ENCODE data around the gene TSC2. TPM values are rescaled to one million over a fixed set of nuclear protein-coding genes. Genes with fewer than 3 reads are reported as not detected.

TSC2 gene
- total RNA-seq, 2 donors from 2014 or later, result 75.3 to 143 TPM

GRCh38 chr16:2015117-2015946 lies 32.5 kb upstream of the TSC2 start:
- DNase-seq, result peak; percentile 80
- no peak for TF ChIP-seq CTCF (IDR thresholded peaks at IDR 0.05)
- Histone ChIP-seq H3K4me1 (peaks cover 7% of the 10 kb centered on the region), H3K9ac (ENCODE audit: low read depth in 2 of 2, low read length in 2 of 2) (peak overlapping the region; percentile 56 to 82), H3K27ac (peak overlapping the region; percentile 72), H3K27me3 (peaks cover 12% of the 10 kb centered on the region), H3K36me3 (no peaks in the 10 kb centered on the region), H3K4me3 (no peak overlapping the region), H3K9me3 (no peaks in the 10 kb centered on the region)
- intact Hi-C loops (cut with DNase I), result no loop called here

- Histone ChIP-seq H3K9ac (ENCODE audit: low read depth in 2 of 2, low read length in 2 of 2) (peak overlapping the region; percentile 56 to 82), H3K4me3 (no peak overlapping the region), H3K9me3 (no peaks in the 10 kb centered on the region), H3K36me3 (no peaks in the 10 kb centered on the region), H3K27ac (peak overlapping the region; percentile 72), H3K27me3 (peaks cover 17% of the 10 kb centered on the region), H3K4me1 (peaks cover 10% of the 10 kb centered on the region)
- no peak for TF ChIP-seq CTCF (IDR thresholded peaks at IDR 0.05)
- no peak for DNase-seq
- intact Hi-C loops (cut with DNase I), result no loop called here
Observed at GRCh38 chr16:2015947-2016208, 31.9 kb upstream of the TSC2 start.

GRCh38 chr16:2016407-2016922 lies 31.3 kb upstream of the TSC2 start:
- Histone ChIP-seq H3K36me3 (no peaks in the 10 kb centered on the region), H3K27ac (peak overlapping the region; percentile 72), H3K4me1 (peaks cover 10% of the 10 kb centered on the region), H3K27me3 (peaks cover 23% of the 10 kb centered on the region), H3K4me3 (no peak overlapping the region), H3K9ac (ENCODE audit: low read depth in 2 of 2, low read length in 2 of 2) (no peak overlapping the region), H3K9me3 (no peaks in the 10 kb centered on the region)
- TF ChIP-seq CTCF (IDR thresholded peaks at IDR 0.05), result no peak
- DNase-seq, result no peak
- intact Hi-C loops (cut with DNase I), result no loop called here

- DNase-seq, result no peak
- Histone ChIP-seq H3K4me3 (no peak within 1 kb of the TSS), H3K9me3 (no peaks in the 10 kb centered on the region), H3K9ac (ENCODE audit: low read depth in 2 of 2, low read length in 2 of 2) (no peak within 1 kb of the TSS), H3K27ac (no peak within 1 kb of the TSS), H3K27me3 (peaks cover 24% of the 10 kb centered on the region), H3K4me1 (peaks cover 12% of the 10 kb centered on the region), H3K36me3 (no peaks in the 10 kb centered on the region)
- TF ChIP-seq CTCF (IDR thresholded peaks at IDR 0.05), result no peak
- intact Hi-C loops (cut with DNase I), result no loop called here
Observed at GRCh38 chr16:2019518-2019920, 28.3 kb upstream of the TSC2 start, which contains the start of gene NPW. Gene NPW (plus strand): TSS chr16:2019785.

GRCh38 chr16:2019921-2020831 lies 27.6 kb upstream of the TSC2 start:
- no peak for TF ChIP-seq CTCF (IDR thresholded peaks at IDR 0.05)
- H3K36me3 ChIP-seq, result no peaks in the 10 kb centered on the region

More at GRCh38 chr16:2019921-2020831, 27.6 kb upstream of the TSC2 start:
- intact Hi-C loops (cut with DNase I), result loop anchor here (5.0 to 10.0 kb wide), 2 partner anchors 65 to 122 kb away; no protein-coding TSS in a partner anchor
- Histone ChIP-seq H3K4me1 (peaks cover 12% of the 10 kb centered on the region), H3K27me3 (peaks cover 24% of the 10 kb centered on the region), H3K9ac (ENCODE audit: low read depth in 2 of 2, low read length in 2 of 2) (no peak overlapping the region), H3K27ac (no peak overlapping the region), H3K9me3 (no peaks in the 10 kb centered on the region), H3K4me3 (no peak overlapping the region)
- DNase-seq, result no peak

Measured in colonic mucosa (tissue), 4 donors.